Neuronal stem cell (in vitro differentiated cells): ENCODE measurements around the gene CBL.

Experiments
- DNase-seq: peaks from one replicate; pipeline ENCODE4 v3.0.0-alpha.2; 2013; ENCODE audit warnings: low spot score
- H2AFZ ChIP-seq: one replicate; pipeline ENCODE4 v1.6.1; 2013; ENCODE audit warnings: mild to moderate bottlenecking, low read length, inconsistent platforms
- H2AK5ac ChIP-seq: 2 replicates; pipeline ENCODE4 v1.6.1; 2013; ENCODE audit warnings: low read depth, mild to moderate bottlenecking, inconsistent platforms, low read length, moderate library complexity, mixed read lengths
- H2BK120ac ChIP-seq: 2 replicates; pipeline ENCODE4 v1.6.1; 2013; ENCODE audit warnings: low read depth, mild to moderate bottlenecking, inconsistent platforms, low read length, moderate library complexity, mixed read lengths
- H2BK12ac ChIP-seq: one replicate; pipeline ENCODE4 v1.6.1; 2013; ENCODE audit warnings: low read length, inconsistent platforms
- H2BK15ac ChIP-seq: 2 replicates; pipeline ENCODE4 v1.6.1; 2013; ENCODE audit warnings: mild to moderate bottlenecking, low read length, inconsistent platforms, mixed read lengths
- H2BK5ac ChIP-seq: one replicate; pipeline ENCODE4 v1.6.1; 2013; ENCODE audit warnings: inconsistent platforms, mild to moderate bottlenecking, low read length, moderate library complexity
- H3K14ac ChIP-seq: one replicate; pipeline ENCODE4 v1.6.1; 2013; ENCODE audit warnings: low read length, inconsistent platforms
- H3K18ac ChIP-seq: 2 replicates; pipeline ENCODE4 v1.6.1; 2013; ENCODE audit warnings: low read length, inconsistent platforms
- H3K23ac ChIP-seq: 2 replicates; pipeline ENCODE4 v1.6.1; 2013; ENCODE audit warnings: low read depth, mild to moderate bottlenecking, mixed read lengths, low read length, inconsistent platforms; ENCODE audit not compliant: poor library complexity
- H3K27ac ChIP-seq: replicated peaks from 3 replicates; pipeline ENCODE4 v1.5.1; 2013; ENCODE audit warnings: low read length, inconsistent platforms
- H3K27me3 ChIP-seq, 3 experiments: 2 replicates each; pipeline ENCODE4 v1.6.1; 2013; ENCODE audit warnings: low read length in 3 of 3, mild to moderate bottlenecking in 2 of 3, inconsistent platforms in 1 of 3, low read depth in 1 of 3, mixed read lengths in 1 of 3, moderate library complexity in 1 of 3; ENCODE audit not compliant: control insufficient read depth in 3 of 3, insufficient read depth in 3 of 3
- H3K36me3 ChIP-seq, 2 donors: replicated peaks in 1 of 2; 2 replicates each; pipeline ENCODE4 v1.6.1; 2013; ENCODE audit warnings: low read length in 2 of 2; ENCODE audit not compliant: control insufficient read depth in 2 of 2, insufficient read depth in 2 of 2
- H3K4ac ChIP-seq: 2 replicates; pipeline ENCODE4 v1.6.1; 2013; ENCODE audit warnings: inconsistent platforms, mild to moderate bottlenecking, low read length, moderate library complexity
- H3K4me1 ChIP-seq, 2 donors: 1 replicate in 1 of 2; 2 replicates in 1 of 2; pipeline ENCODE4 v1.6.1; 2013; ENCODE audit warnings: low read length in 2 of 2, low read depth in 1 of 2; ENCODE audit not compliant: control insufficient read depth in 2 of 2, insufficient read depth in 1 of 2
- H3K4me2 ChIP-seq: one replicate; pipeline ENCODE4 v1.6.1; 2013; ENCODE audit warnings: mild to moderate bottlenecking, low read length, inconsistent platforms; ENCODE audit not compliant: insufficient read depth, poor library complexity, severe bottlenecking
- H3K4me3 ChIP-seq, 2 donors: 2 replicates each; pipeline ENCODE4 v1.5.1; 2013; ENCODE audit warnings: low read length in 2 of 2, mild to moderate bottlenecking in 2 of 2, inconsistent platforms in 1 of 2, moderate library complexity in 1 of 2
- H3K79me1 ChIP-seq: one replicate; pipeline ENCODE4 v1.6.1; 2013; ENCODE audit warnings: low read depth, mild to moderate bottlenecking, inconsistent platforms, low read length, moderate library complexity
- H3K9ac ChIP-seq: one replicate; pipeline ENCODE4 v1.6.1; 2013; ENCODE audit warnings: mild to moderate bottlenecking, low read depth, low read length, inconsistent platforms; ENCODE audit not compliant: poor library complexity
- H3K9me3 ChIP-seq, 2 donors: replicated peaks in 1 of 2; 2 replicates each; pipeline versions ENCODE3 to v1.6.1; 2013; ENCODE audit warnings: low read length in 2 of 2, mild to moderate bottlenecking in 2 of 2, inconsistent platforms in 1 of 2, low read depth in 1 of 2, mixed read lengths in 1 of 2, moderate library complexity in 1 of 2; ENCODE audit not compliant: control insufficient read depth in 2 of 2, insufficient read depth in 1 of 2
- H4K8ac ChIP-seq: one replicate; pipeline ENCODE4 v1.6.1; 2013; ENCODE audit warnings: low read depth, mild to moderate bottlenecking, inconsistent platforms, low read length, moderate library complexity
- H4K91ac ChIP-seq: one replicate; pipeline ENCODE4 v1.6.1; 2013; ENCODE audit warnings: low read length, low read depth, mild to moderate bottlenecking, inconsistent platforms; ENCODE audit not compliant: poor library complexity
- WGBS, 2 donors: extraction: QIAGEN DNeasy Blood & Tissue Kit; methylation state at CpG; one replicate each; pipeline ENCODE4 v1.1.7; 2013; ENCODE audit warnings: missing lambda C conversion rate in 2 of 2, mixed read lengths in 1 of 2; ENCODE audit not compliant: insufficient read length in 2 of 2, insufficient replicate concordance in 1 of 2; ENCODE audit errors: extremely low coverage in 2 of 2; 5-methylcytosine and 5-hydroxymethylcytosine counted together

CBL gene

GRCh38 chr11:119347940-119348605, 141.9 kb downstream of the CBL start:
- WGBS, 2 donors: no CpG with 5 or more reads among the region's 16 CpGs
- Histone ChIP-seq H3K4me2 (no peak overlapping the region), H2AFZ (no peak overlapping the region), H3K14ac (no peak overlapping the region), H3K27me3 (peaks cover 0 to 53% (median 5%) of the 10 kb centered on the region in 3 experiments), H3K9me3 (peaks cover 0 to 1% of the 10 kb centered on the region in 2 donors), H3K23ac (no peak overlapping the region), H2BK15ac (peak overlapping the region; percentile 35), H2BK5ac (no peak overlapping the region), H2BK12ac (no peak overlapping the region), H3K36me3 (no peaks in the 10 kb centered on the region), H3K9ac (no peak overlapping the region), H3K4ac (no peak overlapping the region), H2AK5ac (no peak overlapping the region), H3K4me3 (no peak overlapping the region), H3K27ac (no peak overlapping the region), H3K18ac (no peak overlapping the region), H4K91ac (no peak overlapping the region), H2BK120ac (no peak overlapping the region), H4K8ac (no peak overlapping the region), H3K4me1 (peaks cover 7 to 11% of the 10 kb centered on the region in 2 donors), H3K79me1 (no peaks in the 10 kb centered on the region)
- no peak for DNase-seq

GRCh38 chr11:119350302-119350701, 144.2 kb downstream of the CBL start:
- Histone ChIP-seq H2AK5ac (no peak overlapping the region), H3K23ac (no peak overlapping the region), H2BK120ac (no peak overlapping the region), H3K9ac (no peak overlapping the region), H3K4me1 (peaks cover 9 to 19% of the 10 kb centered on the region in 2 donors), H4K91ac (no peak overlapping the region), H2AFZ (no peak overlapping the region), H2BK5ac (no peak overlapping the region), H3K27me3 (peaks cover 0 to 39% (median 1%) of the 10 kb centered on the region in 3 experiments), H3K36me3 (no peaks in the 10 kb centered on the region), H3K79me1 (no peaks in the 10 kb centered on the region), H2BK15ac (no peak overlapping the region), H3K4me2 (no peak overlapping the region), H3K4ac (no peak overlapping the region), H3K9me3 (peaks cover 0 to 1% of the 10 kb centered on the region in 2 donors), H3K4me3 (no peak overlapping the region), H3K18ac (peak overlapping the region; percentile 59), H2BK12ac (no peak overlapping the region), H4K8ac (no peak overlapping the region), H3K27ac (no peak overlapping the region), H3K14ac (no peak overlapping the region)
- DNase-seq: no peak
- WGBS, 2 donors: no CpG with 5 or more reads among the region's 6 CpGs

- peaks cover 0 to 1% of the 10 kb centered on the region in 2 donors for H3K9me3 ChIP-seq
- no CpG with 5 or more reads among the region's 2 CpGs for WGBS, 2 donors
- H3K27me3 ChIP-seq: peaks cover 0 to 37% (median 0%) of the 10 kb centered on the region in 3 experiments
- H2BK120ac ChIP-seq: no peak overlapping the region
- H2BK5ac ChIP-seq: no peak overlapping the region
- H2BK15ac ChIP-seq: no peak overlapping the region
- H2AFZ ChIP-seq: no peak overlapping the region
- no peak overlapping the region for H3K18ac ChIP-seq
- H3K14ac ChIP-seq: no peak overlapping the region
- H3K23ac ChIP-seq: no peak overlapping the region
- H3K9ac ChIP-seq: no peak overlapping the region
- peaks cover 14 to 26% of the 10 kb centered on the region in 2 donors for H3K4me1 ChIP-seq
- no peak overlapping the region for H4K8ac ChIP-seq
- no peak overlapping the region for H2BK12ac ChIP-seq
- no peak overlapping the region for H2AK5ac ChIP-seq
- H3K4ac ChIP-seq: no peak overlapping the region
- no peaks in the 10 kb centered on the region for H3K36me3 ChIP-seq
- no peak for DNase-seq
- no peak overlapping the region for H3K27ac ChIP-seq
- H4K91ac ChIP-seq: no peak overlapping the region
- no peak overlapping the region for H3K4me3 ChIP-seq
- no peaks in the 10 kb centered on the region for H3K79me1 ChIP-seq
- H3K4me2 ChIP-seq: no peak overlapping the region
Measured at GRCh38 chr11:119351232-119351631, 145.1 kb downstream of the CBL start.

GRCh38 chr11:119352857-119353260, 146.7 kb downstream of the CBL start:
- H2BK15ac ChIP-seq: no peak overlapping the region
- no peaks in the 10 kb centered on the region for H3K79me1 ChIP-seq
- H2AK5ac ChIP-seq: no peak overlapping the region
- H3K4ac ChIP-seq: no peak overlapping the region
- H2BK12ac ChIP-seq: no peak overlapping the region
- no peak overlapping the region for H4K91ac ChIP-seq
- peak overlapping the region; percentile 17 for H2AFZ ChIP-seq
- H3K14ac ChIP-seq: no peak overlapping the region
- H3K4me1 ChIP-seq: peaks cover 12 to 29% of the 10 kb centered on the region in 2 donors
- no peak overlapping the region for H3K4me2 ChIP-seq
- peaks cover 0 to 2% of the 10 kb centered on the region in 2 donors for H3K36me3 ChIP-seq
- H3K27ac ChIP-seq: no peak overlapping the region
- no peak overlapping the region for H3K9ac ChIP-seq
- H3K9me3 ChIP-seq: peaks cover 0 to 1% of the 10 kb centered on the region in 2 donors
- no peak for DNase-seq
- no peak overlapping the region for H3K23ac ChIP-seq
- no peak overlapping the region for H4K8ac ChIP-seq
- WGBS, 2 donors: no CpG with 5 or more reads among the region's 4 CpGs
- no peak overlapping the region for H2BK5ac ChIP-seq
- H3K18ac ChIP-seq: no peak overlapping the region
- H3K27me3 ChIP-seq: peaks cover 0 to 25% (median 0%) of the 10 kb centered on the region in 3 experiments
- no peak overlapping the region for H3K4me3 ChIP-seq
- no peak overlapping the region for H2BK120ac ChIP-seq
